Hepatocyte (in vitro differentiated cells): Measurements from ENCODE around the gene MTARC2. TPM values are rescaled to one million over a fixed set of nuclear protein-coding genes. Genes with fewer than 3 reads are reported as not detected.
"Not testable (repeated sequence)": the region's sequence is repeated elsewhere in the genome, so short reads cannot be mapped to it uniquely, and the experiment has no call there.

Experiments used
- DNase-seq: peaks from one replicate; pipeline ENCODE4 v3.0.0-alpha.2; 2016; ENCODE audit warnings: low spot score
- H2AFZ ChIP-seq: fragments of 200-600 bp; sonication (generic); 2 replicates; pipeline ENCODE4 v1.6.0; 2016; ENCODE audit warnings: antibody characterized with exemption, mild to moderate bottlenecking
- H3K27ac ChIP-seq: fragments of 200-600 bp; sonication (generic); 2 replicates; pipeline ENCODE4 v1.5.1; 2016; ENCODE audit warnings: mild to moderate bottlenecking
- H3K27me3 ChIP-seq: fragments of 200-600 bp; sonication (generic); 2 replicates; pipeline ENCODE4 v1.6.1; 2016
- H3K36me3 ChIP-seq: fragments of 200-600 bp; sonication (generic); replicated peaks from 2 replicates; pipeline ENCODE4 v1.5.1; 2016; ENCODE audit warnings: low read depth; ENCODE audit not compliant: insufficient read depth
- H3K4me1 ChIP-seq: fragments of 200-600 bp; sonication (generic); 2 replicates; pipeline ENCODE4 v1.5.1; 2016; ENCODE audit warnings: mild to moderate bottlenecking, moderate library complexity; ENCODE audit not compliant: insufficient read depth
- H3K4me2 ChIP-seq: fragments of 200-600 bp; sonication (generic); 2 replicates; pipeline ENCODE4 v1.6.0; 2016
- H3K4me3 ChIP-seq: fragments of 200-600 bp; sonication (generic); 2 replicates; pipeline ENCODE4 v1.5.1; 2016; ENCODE audit warnings: mild to moderate bottlenecking
- H3K79me2 ChIP-seq: fragments of 200-600 bp; sonication (generic); 2 replicates; pipeline ENCODE4 v1.6.0; 2017; ENCODE audit warnings: mild to moderate bottlenecking
- H3K9me2 ChIP-seq: fragments of 200-600 bp; sonication (generic); replicated peaks from 2 replicates; pipeline ENCODE4 v1.6.0; 2017; ENCODE audit warnings: mild to moderate bottlenecking; ENCODE audit not compliant: insufficient read depth
- H3K9me3 ChIP-seq: fragments of 200-600 bp; sonication (generic); 2 replicates; pipeline ENCODE4 v1.5.1; 2016; ENCODE audit warnings: low read depth, mild to moderate bottlenecking
- H4K20me1 ChIP-seq: fragments of 200-600 bp; sonication (generic); 2 replicates; pipeline ENCODE4 v1.6.0; 2016; ENCODE audit warnings: mild to moderate bottlenecking; ENCODE audit not compliant: insufficient read depth, poor library complexity, severe bottlenecking
- CTCF ChIP-seq: fragments of 200-600 bp; sonication (generic); IDR thresholded peaks from 2 replicates; pipeline ENCODE4 v1.5.1; 2016; ENCODE audit warnings: antibody characterized with exemption, mild to moderate bottlenecking; ENCODE audit not compliant: poor library complexity
- EZH2 ChIP-seq: fragments of 200-600 bp; sonication (generic); IDR thresholded peaks from 2 replicates; pipeline ENCODE4 v1.6.1; 2016; ENCODE audit warnings: antibody characterized with exemption, mild to moderate bottlenecking, borderline replicate concordance
- EZH2phosphoT487 ChIP-seq: fragments of 200-600 bp; sonication (generic); IDR thresholded peaks from one replicate; pipeline ENCODE4 v1.6.1; 2018; ENCODE audit warnings: antibody characterized with exemption, mild to moderate bottlenecking, low read depth, moderate library complexity; ENCODE audit not compliant: unreplicated experiment, severe bottlenecking
- WGBS: methylation state at CpG from one replicate; pipeline ENCODE4 v1.1.6; 2016; ENCODE audit warnings: low lambda C conversion rate; ENCODE audit errors: missing lambda C conversion rate; 5-methylcytosine and 5-hydroxymethylcytosine counted together
- polyA plus RNA-seq: library from polyadenylated mRNA; unstranded; fragments of >200 nt; fragmentation: Nextera tagmentation; extraction: Ambion mirVana; gene quantifications from 2 replicates; pipeline ENCODE4 v1.2.1, GENCODE V29; 2016
- total RNA-seq: library from RNA; depleted of rRNA; stranded (reverse); fragments of >200 nt; gene quantifications from 2 replicates; pipeline ENCODE4 v1.2.3, GENCODE V29; 2014

MTARC2 gene
- total and polyA plus RNA-seq, 2 experiments from 2014 or later: 23.7 to 24.4 TPM

GRCh38 chr1:220711056-220711809 lies 36.9 kb upstream of the MTARC2 start:
- WGBS: 93% methylated on average over 9 of the region's 9 CpGs
- Histone ChIP-seq H3K4me1 (no peaks in the 10 kb centered on the region), H3K27ac (no peak overlapping the region)

GRCh38 chr1:220715986-220716385 lies 32.1 kb upstream of the MTARC2 start:
- H3K36me3 ChIP-seq, H3K4me1 ChIP-seq, H3K27ac ChIP-seq, H3K9me3 ChIP-seq, H3K4me3 ChIP-seq, H3K4me2 ChIP-seq, H2AFZ ChIP-seq, H3K27me3 ChIP-seq, H3K79me2 ChIP-seq, H3K9me2 ChIP-seq, DNase-seq, H4K20me1 ChIP-seq: not testable (repeated sequence)
- WGBS: 96% methylated on average over 5 of the region's 5 CpGs

More at GRCh38 chr1:220711056-220711809, 36.9 kb upstream of the MTARC2 start:
- H3K27me3 ChIP-seq: no peaks in the 10 kb centered on the region
- no peaks in the 10 kb centered on the region for H3K36me3 ChIP-seq
- no peak for TF ChIP-seq EZH2
- TF ChIP-seq EZH2phosphoT487: no peak
- TF ChIP-seq CTCF: no peak
- no peak for DNase-seq
- H3K4me2 ChIP-seq: no peak overlapping the region
- no peaks in the 10 kb centered on the region for H3K9me2 ChIP-seq
- no peak overlapping the region for H2AFZ ChIP-seq
- no peak overlapping the region for H3K4me3 ChIP-seq
- no peaks in the 10 kb centered on the region for H4K20me1 ChIP-seq
- no peaks in the 10 kb centered on the region for H3K9me3 ChIP-seq
- H3K79me2 ChIP-seq: no peaks in the 10 kb centered on the region

GRCh38 chr1:220717800-220718640 lies 30.1 kb upstream of the MTARC2 start:
- no peak for DNase-seq
- Histone ChIP-seq H3K79me2 (no peaks in the 10 kb centered on the region), H3K4me3 (no peak overlapping the region), H3K4me1 (no peaks in the 10 kb centered on the region), H3K4me2 (no peak overlapping the region), H3K9me3 (no peaks in the 10 kb centered on the region), H3K9me2 (no peaks in the 10 kb centered on the region), H2AFZ (no peak overlapping the region), H3K27ac (no peak overlapping the region), H3K36me3 (no peaks in the 10 kb centered on the region), H4K20me1 (no peaks in the 10 kb centered on the region), H3K27me3 (no peaks in the 10 kb centered on the region)
- TF ChIP-seq CTCF: no peak
- TF ChIP-seq EZH2phosphoT487: no peak
- no peak for TF ChIP-seq EZH2
- 82% methylated on average over 20 of the region's 20 CpGs for WGBS

GRCh38 chr1:220721266-220721665 lies 26.9 kb upstream of the MTARC2 start:
- not testable (repeated sequence) for DNase-seq, H3K36me3 ChIP-seq, H3K4me1 ChIP-seq, H3K9me2 ChIP-seq, H3K9me3 ChIP-seq, H3K4me3 ChIP-seq, H4K20me1 ChIP-seq, H3K27me3 ChIP-seq, H3K27ac ChIP-seq, H2AFZ ChIP-seq, H3K4me2 ChIP-seq, H3K79me2 ChIP-seq
- WGBS: 86% methylated on average over 7 of the region's 7 CpGs
